ENCODE measurements around the gene WFDC9.
"Not testable (repeated sequence)": the region's sequence is repeated elsewhere in the genome, so short reads cannot be mapped to it uniquely, and the experiment has no call there.

The WFDC9 gene

DNA sequence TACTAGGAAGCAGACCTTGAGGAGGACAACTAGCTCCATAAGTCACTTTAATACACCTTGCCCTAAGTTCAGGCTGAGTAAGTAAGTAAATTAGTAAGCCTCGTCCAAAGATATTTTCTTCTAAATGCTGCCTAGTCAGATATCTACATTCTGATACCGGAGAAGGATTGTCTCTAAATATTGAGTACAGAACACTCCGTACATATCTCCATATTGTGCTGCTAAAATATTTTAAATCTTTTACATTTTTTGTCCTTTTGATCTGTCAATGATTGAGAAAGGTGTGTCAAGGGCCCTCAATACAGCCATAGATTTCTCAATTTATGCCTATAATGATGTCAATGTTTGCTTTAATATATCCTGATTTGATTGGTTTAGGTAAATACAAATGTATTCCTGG lies 55.2 kb downstream of the WFDC9 start:
- no peak overlapping the region for H3K4me3 Mint-ChIP-seq
- no peak overlapping the region for H3K27ac Mint-ChIP-seq
- no peaks in the 10 kb centered on the region for H3K4me1 Mint-ChIP-seq
- no peaks in the 10 kb centered on the region for H3K9me3 Mint-ChIP-seq
- ATAC-seq (no peak), DNase-seq (ENCODE audit: low spot score in 2 of 2) (no peak)
- H3K36me3 Mint-ChIP-seq: no peaks in the 10 kb centered on the region

DNA sequence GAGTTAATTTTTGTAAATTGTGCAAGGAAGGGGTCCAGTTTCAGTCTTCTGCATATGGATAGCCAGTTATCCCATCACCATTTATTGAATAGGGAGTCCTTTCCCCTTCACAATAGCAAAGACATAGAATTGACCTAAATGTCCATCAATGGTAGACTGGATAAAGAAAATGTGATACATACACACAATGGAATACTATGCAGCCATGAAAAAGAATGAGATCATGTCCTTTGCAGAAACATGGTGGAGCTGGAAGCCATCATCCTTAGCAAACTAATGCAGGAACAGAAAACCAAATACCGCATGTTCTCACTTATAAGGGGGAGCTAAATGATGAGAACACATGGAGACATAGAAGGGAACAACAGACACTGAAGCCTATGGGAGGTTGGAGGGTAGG lies 61.4 kb downstream of the WFDC9 start:
- not testable (repeated sequence) for DNase-seq (ENCODE audit: low spot score in 2 of 2); H3K4me1 Mint-ChIP-seq; H3K36me3 Mint-ChIP-seq; H3K27ac Mint-ChIP-seq; ATAC-seq; H3K9me3 Mint-ChIP-seq; H3K4me3 Mint-ChIP-seq

DNA sequence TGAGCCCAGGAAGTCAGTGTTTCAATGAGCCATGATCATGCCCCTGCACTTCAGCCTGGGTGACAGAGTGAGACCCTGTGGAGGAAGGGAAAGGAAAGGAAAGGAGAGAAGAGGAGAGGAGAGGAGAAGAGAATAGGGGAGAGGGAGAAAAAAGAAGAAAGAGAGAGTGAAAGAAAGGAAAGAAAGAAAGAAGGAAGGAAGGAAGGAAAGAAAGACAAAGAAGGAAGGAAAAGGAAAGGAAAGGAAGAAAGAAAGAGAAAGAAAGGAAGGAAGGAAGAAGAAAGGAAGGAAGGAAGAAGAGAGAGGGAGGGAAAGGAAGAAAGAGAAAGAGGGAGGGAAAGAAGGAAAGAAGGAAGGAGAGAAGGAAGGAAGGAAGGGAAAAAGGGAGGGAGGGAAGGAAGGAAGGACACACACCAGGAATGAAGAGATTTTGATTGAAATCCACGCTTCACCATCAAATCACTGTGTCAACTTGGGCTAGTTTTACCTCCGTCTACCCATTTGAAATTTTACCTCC lies 66.3 kb downstream of the WFDC9 start:
- no peak for ATAC-seq
- no peaks in the 10 kb centered on the region for H3K4me1 Mint-ChIP-seq
- DNase-seq (ENCODE audit: low spot score in 2 of 2): no peak
- H3K9me3 Mint-ChIP-seq: peaks cover 3% of the 10 kb centered on the region
- H3K4me3 Mint-ChIP-seq: no peak overlapping the region
- H3K36me3 Mint-ChIP-seq: no peaks in the 10 kb centered on the region
- no peak overlapping the region for H3K27ac Mint-ChIP-seq

Data from stimulated activated effector memory CD8-positive, alpha-beta T cell treated with anti-CD3 and anti-CD28 coated beads, Interleukin-12 subunit alpha, Interleukin-12 subunit beta, amount 100 ng/mL, for 72 hours (primary cell).